Measurements from ENCODE around the gene MAP3K14. TPM values are rescaled to one million over a fixed set of nuclear protein-coding genes. Genes with fewer than 3 reads are reported as not detected.
A peak's percentile ranks its signal among the peaks of the same experiment; 100 is the strongest.

Gene MAP3K14
- total RNA-seq, 1 experiment from 2014 or later: 9.2 TPM

DNA sequence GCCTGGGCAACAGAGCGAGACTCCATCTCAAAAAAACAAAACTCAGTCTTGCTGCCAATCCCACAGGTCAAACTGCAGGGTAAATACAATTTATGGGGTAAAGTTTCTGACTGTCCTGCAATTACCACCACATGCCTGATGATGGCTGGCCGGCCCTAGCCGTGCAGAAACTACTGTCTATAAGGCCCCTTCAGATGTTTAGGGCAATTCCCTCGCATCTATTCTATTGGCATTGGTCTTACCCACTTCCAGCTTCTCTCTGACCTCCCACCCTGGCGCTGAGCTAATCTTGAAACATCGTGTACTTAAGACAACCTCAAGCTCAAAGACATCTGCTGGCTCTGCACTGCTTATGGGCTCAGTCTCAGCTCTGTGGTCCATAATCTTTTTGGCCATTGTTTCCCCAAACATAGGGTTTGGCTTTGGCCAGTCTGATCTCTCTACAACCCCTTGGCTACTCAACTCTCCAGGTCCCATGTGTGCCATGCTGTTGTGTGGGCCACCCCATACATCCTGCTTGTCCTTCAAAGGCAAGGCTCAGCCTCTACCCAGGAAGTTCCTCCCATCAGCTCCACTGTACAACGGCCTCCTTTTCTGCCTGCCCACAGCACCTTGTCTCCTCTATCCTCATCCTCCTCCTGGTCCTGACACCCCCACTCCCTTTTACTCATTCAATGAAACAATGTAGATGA lies 16.6 kb downstream of the MAP3K14 start:
- intact Hi-C loops (cut with micrococcal nuclease): no loop called here
- POLR2A ChIA-PET: interaction anchor here (0.5 to 3.6 kb wide), 5 partner anchors 11 to 285 kb away, joined by 3 to 16 read pairs (median 4); partner anchors contain the start of gene MAP3K14
- CTCF ChIA-PET: interaction anchor here (0.8 to 1.3 kb wide), 4 partner anchors 11 to 91 kb away, joined by 4 to 6 read pairs (median 4); no protein-coding TSS in a partner anchor
- DNase-seq (ENCODE audit: unreplicated experiment): no peak
- Mint-ChIP-seq H3K4me1 (ENCODE audit: insufficient read depth, unreplicated experiment) (peaks cover 44% of the 10 kb centered on the region), H3K4me3 (ENCODE audit: unreplicated experiment) (no peak overlapping the region), H3K27me3 (ENCODE audit: insufficient read depth, unreplicated experiment) (no peaks in the 10 kb centered on the region), H3K27ac (ENCODE audit: low read depth, unreplicated experiment) (no peak overlapping the region), H3K36me3 (ENCODE audit: insufficient read depth, unreplicated experiment) (peaks cover 37% of the 10 kb centered on the region), H3K9me3 (ENCODE audit: unreplicated experiment) (no peaks in the 10 kb centered on the region)
- no TSS peak for BruUV-seq (replicated peaks)
- TF ChIP-seq, protein P1, sequence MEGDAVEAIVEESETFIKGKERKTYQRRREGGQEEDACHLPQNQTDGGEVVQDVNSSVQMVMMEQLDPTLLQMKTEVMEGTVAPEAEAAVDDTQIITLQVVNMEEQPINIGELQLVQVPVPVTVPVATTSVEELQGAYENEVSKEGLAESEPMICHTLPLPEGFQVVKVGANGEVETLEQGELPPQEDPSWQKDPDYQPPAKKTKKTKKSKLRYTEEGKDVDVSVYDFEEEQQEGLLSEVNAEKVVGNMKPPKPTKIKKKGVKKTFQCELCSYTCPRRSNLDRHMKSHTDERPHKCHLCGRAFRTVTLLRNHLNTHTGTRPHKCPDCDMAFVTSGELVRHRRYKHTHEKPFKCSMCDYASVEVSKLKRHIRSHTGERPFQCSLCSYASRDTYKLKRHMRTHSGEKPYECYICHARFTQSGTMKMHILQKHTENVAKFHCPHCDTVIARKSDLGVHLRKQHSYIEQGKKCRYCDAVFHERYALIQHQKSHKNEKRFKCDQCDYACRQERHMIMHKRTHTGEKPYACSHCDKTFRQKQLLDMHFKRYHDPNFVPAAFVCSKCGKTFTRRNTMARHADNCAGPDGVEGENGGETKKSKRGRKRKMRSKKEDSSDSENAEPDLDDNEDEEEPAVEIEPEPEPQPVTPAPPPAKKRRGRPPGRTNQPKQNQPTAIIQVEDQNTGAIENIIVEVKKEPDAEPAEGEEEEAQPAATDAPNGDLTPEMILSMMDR (IDR thresholded peaks at IDR 0.05; ENCODE audit: unreplicated experiment): no peak

DNA sequence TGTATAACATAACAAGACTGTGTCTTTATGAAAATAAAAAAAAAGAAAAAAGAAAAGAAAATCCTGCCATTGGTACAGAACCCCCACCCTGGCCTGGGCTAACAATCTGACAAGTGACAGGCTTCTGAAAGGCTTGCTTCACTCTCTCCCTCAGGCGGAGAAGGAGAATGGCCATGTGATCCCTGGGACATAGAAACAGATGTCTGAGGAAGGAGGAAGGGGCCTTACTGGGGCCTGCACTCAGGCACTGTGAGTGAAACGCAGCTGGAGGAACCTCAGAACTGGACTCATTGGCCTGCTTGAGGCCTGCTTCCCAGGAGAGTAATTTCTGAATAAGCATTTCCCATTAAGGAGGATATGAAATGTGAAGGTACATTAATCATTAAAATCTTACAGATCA lies 17.5 kb downstream of the MAP3K14 start:
- ChIA-PET POLR2A (interaction anchor here (1.1 to 2.3 kb wide), 4 partner anchors 8 to 21 kb away, joined by 4 to 8 read pairs (median 4); partner anchors contain the start of gene MAP3K14), CTCF (interaction anchor here (1.0 to 1.3 kb wide), 2 partner anchors 12 to 86 kb away, joined by 4 read pairs; no protein-coding TSS in a partner anchor)
- no peak for DNase-seq (ENCODE audit: unreplicated experiment)
- no peaks in the 10 kb centered on the region for H3K9me3 Mint-ChIP-seq (ENCODE audit: unreplicated experiment)
- H3K27me3 Mint-ChIP-seq (ENCODE audit: insufficient read depth, unreplicated experiment): no peaks in the 10 kb centered on the region
- TF ChIP-seq, protein P1 (IDR thresholded peaks at IDR 0.05; ENCODE audit: unreplicated experiment): no peak
- H3K4me1 Mint-ChIP-seq (ENCODE audit: insufficient read depth, unreplicated experiment): peaks cover 48% of the 10 kb centered on the region
- intact Hi-C loops (cut with micrococcal nuclease): no loop called here
- peak overlapping the region; percentile 73 for H3K27ac Mint-ChIP-seq (ENCODE audit: low read depth, unreplicated experiment)
- BruUV-seq (replicated peaks): no TSS peak
- peaks cover 31% of the 10 kb centered on the region for H3K36me3 Mint-ChIP-seq (ENCODE audit: insufficient read depth, unreplicated experiment)
- no peak overlapping the region for H3K4me3 Mint-ChIP-seq (ENCODE audit: unreplicated experiment)

DNA sequence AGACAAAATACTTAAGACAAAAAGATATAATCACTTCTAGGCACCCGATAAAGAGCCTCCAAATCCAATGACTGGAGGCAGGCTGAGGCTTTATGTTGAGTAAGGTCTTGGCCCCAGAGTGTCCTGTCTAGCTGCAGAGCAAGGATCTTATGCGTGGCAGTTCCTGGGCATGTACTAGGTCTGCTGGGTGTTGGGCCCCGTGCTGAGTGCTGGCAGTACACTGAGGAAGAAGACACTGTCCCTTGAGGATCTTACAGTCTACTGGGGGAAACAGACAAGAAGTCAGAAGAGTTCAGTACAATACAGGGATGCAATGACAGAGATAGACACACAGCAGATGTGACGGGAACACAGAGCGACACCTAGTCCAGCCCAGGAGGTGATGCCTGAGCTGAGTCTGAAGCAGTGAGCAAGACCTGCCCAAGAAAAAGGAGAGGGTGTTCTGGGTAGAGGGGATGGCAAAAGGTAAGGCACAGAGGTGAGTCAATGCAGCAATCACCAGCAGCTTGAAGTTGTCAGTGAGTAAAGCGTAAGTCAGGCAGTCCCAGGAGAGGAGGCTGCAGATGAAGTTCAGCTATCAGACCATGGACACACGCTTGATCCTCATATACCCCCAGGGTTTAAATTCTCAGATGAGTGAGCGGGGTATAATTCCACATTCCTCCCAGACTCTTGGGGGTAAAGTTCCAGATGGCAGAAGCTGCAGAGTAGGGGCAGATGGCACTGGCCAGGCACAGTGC lies 18.1 kb downstream of the MAP3K14 start:
- peaks cover 55% of the 10 kb centered on the region for H3K4me1 Mint-ChIP-seq (ENCODE audit: insufficient read depth, unreplicated experiment)
- ChIA-PET CTCF (interaction anchor here (0.7 to 1.3 kb wide), 2 partner anchors 12 to 46 kb away, joined by 3 to 4 read pairs; no protein-coding TSS in a partner anchor), POLR2A (interaction anchor here (1.1 to 2.3 kb wide), 5 partner anchors 9 to 21 kb away, joined by 4 to 8 read pairs (median 5); partner anchors contain the start of gene MAP3K14)
- no peak for DNase-seq (ENCODE audit: unreplicated experiment)
- no peaks in the 10 kb centered on the region for H3K27me3 Mint-ChIP-seq (ENCODE audit: insufficient read depth, unreplicated experiment)
- peaks cover 27% of the 10 kb centered on the region for H3K36me3 Mint-ChIP-seq (ENCODE audit: insufficient read depth, unreplicated experiment)
- H3K27ac Mint-ChIP-seq (ENCODE audit: low read depth, unreplicated experiment): peak overlapping the region; percentile 73
- H3K9me3 Mint-ChIP-seq (ENCODE audit: unreplicated experiment): no peaks in the 10 kb centered on the region
- TF ChIP-seq, protein P1 (IDR thresholded peaks at IDR 0.05; ENCODE audit: unreplicated experiment): no peak
- intact Hi-C loops (cut with micrococcal nuclease): no loop called here
- BruUV-seq (replicated peaks): no TSS peak
- no peak overlapping the region for H3K4me3 Mint-ChIP-seq (ENCODE audit: unreplicated experiment)

DNA sequence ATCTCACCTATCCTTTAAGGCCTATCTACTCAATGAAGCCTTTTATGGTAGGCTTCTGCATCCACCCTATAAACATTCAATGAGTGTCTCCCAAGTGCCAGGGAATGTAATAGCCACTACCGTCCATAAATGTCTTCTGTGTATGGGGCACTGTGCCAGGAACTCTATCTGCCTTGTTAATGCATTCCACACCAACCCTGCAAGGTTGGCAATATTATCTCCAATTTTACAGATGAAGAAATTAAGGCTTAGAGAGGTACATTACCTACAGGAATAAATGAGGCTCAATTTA lies 20.0 kb downstream of the MAP3K14 start:
- TF ChIP-seq, protein P1 (IDR thresholded peaks at IDR 0.05; ENCODE audit: unreplicated experiment): no peak
- intact Hi-C loops (cut with micrococcal nuclease): no loop called here
- Mint-ChIP-seq H3K27me3 (ENCODE audit: insufficient read depth, unreplicated experiment) (no peaks in the 10 kb centered on the region), H3K36me3 (ENCODE audit: insufficient read depth, unreplicated experiment) (peaks cover 21% of the 10 kb centered on the region), H3K4me3 (ENCODE audit: unreplicated experiment) (no peak overlapping the region), H3K27ac (ENCODE audit: low read depth, unreplicated experiment) (peak overlapping the region; percentile 73), H3K9me3 (ENCODE audit: unreplicated experiment) (no peaks in the 10 kb centered on the region), H3K4me1 (ENCODE audit: insufficient read depth, unreplicated experiment) (peaks cover 67% of the 10 kb centered on the region)
- no peak for DNase-seq (ENCODE audit: unreplicated experiment)
- POLR2A ChIA-PET: interaction anchor here (2.2 to 5.9 kb wide), 4 partner anchors 10 to 75 kb away, joined by 9 to 133 read pairs (median 56); partner anchors contain the start of gene MAP3K14
- CTCF ChIA-PET: interaction anchor here (4.7 kb wide), 1 partner anchor 15 kb away, joined by 34 read pairs; no protein-coding TSS in a partner anchor
- no TSS peak for BruUV-seq (replicated peaks)

Measured in MCF 10A (cell line).